NCI-H2081 (cell line): Measurements from ENCODE around the gene RASGEF1C.
A peak's percentile ranks its signal among the peaks of the same experiment; 100 is the strongest.

Experiments used
- DNase-seq, 2 experiments: peaks; one replicate each; lab custom pipeline; 2025; lab: John Stamatoyannopoulos, UW

Gene RASGEF1C

GRCh38 chr5:180081481-180081880 lies 127.5 kb downstream of the RASGEF1C start:
- no peak for DNase-seq

GRCh38 chr5:180080486-180081280 lies 128.3 kb downstream of the RASGEF1C start:
- DNase-seq: no peak

GRCh38 chr5:180079702-180080466 lies 129.1 kb downstream of the RASGEF1C start:
- no peak for DNase-seq

GRCh38 chr5:180078348-180078747 lies 130.7 kb downstream of the RASGEF1C start:
- no peak for DNase-seq

GRCh38 chr5:180077594-180078284 lies 131.3 kb downstream of the RASGEF1C start:
- no peak for DNase-seq

GRCh38 chr5:180075703-180076102 lies 133.3 kb downstream of the RASGEF1C start:
- DNase-seq: no peak

- no peak for DNase-seq
Observed at GRCh38 chr5:180074462-180074861, 134.5 kb downstream of the RASGEF1C start.

GRCh38 chr5:180072556-180072955 lies 136.5 kb downstream of the RASGEF1C start:
- no peak for DNase-seq

GRCh38 chr5:180072256-180072548 lies 136.8 kb downstream of the RASGEF1C start:
- DNase-seq: no peak

GRCh38 chr5:180071531-180072255 lies 137.3 kb downstream of the RASGEF1C start, which contains the start of gene RNF130:
Gene RNF130, minus strand, starts transcription at chr5:180071759. Its CDS starts 57 bp downstream, at chr5:180071702.
- DNase-seq: peak; percentile 84 to 87

GRCh38 chr5:180070756-180071530 lies 138.1 kb downstream of the RASGEF1C start:
- peak in 1 of 2 experiments; percentile 18 for DNase-seq

GRCh38 chr5:180069589-180070247 lies 139.3 kb downstream of the RASGEF1C start:
- peak in 1 of 2 experiments; percentile 8 for DNase-seq

- DNase-seq: no peak
Observed at GRCh38 chr5:180068519-180069090, 140.4 kb downstream of the RASGEF1C start.

- DNase-seq: no peak
Observed at GRCh38 chr5:180067986-180068385, 141.0 kb downstream of the RASGEF1C start.

- no peak for DNase-seq
Observed at GRCh38 chr5:180060192-180060591, 148.8 kb downstream of the RASGEF1C start.

- no peak for DNase-seq
Observed at GRCh38 chr5:180059326-180059725, 149.7 kb downstream of the RASGEF1C start.

- no peak for DNase-seq
Observed at GRCh38 chr5:180056153-180056552, 152.9 kb downstream of the RASGEF1C start.

GRCh38 chr5:180054226-180054625 lies 154.8 kb downstream of the RASGEF1C start:
- DNase-seq: no peak

GRCh38 chr5:180053061-180053602 lies 155.9 kb downstream of the RASGEF1C start:
- DNase-seq: no peak
